HG02678 (cell line): Measurements from ENCODE around the gene IGFN1.

Source experiments
- ATAC-seq: cut with Tn5 transposase; IDR thresholded peaks from one replicate; pipeline ENCODE4 v1.9.1; 2021; ENCODE audit warnings: mild to moderate bottlenecking, moderate library complexity; ENCODE audit not compliant: unreplicated experiment

IGFN1 gene

DNA sequence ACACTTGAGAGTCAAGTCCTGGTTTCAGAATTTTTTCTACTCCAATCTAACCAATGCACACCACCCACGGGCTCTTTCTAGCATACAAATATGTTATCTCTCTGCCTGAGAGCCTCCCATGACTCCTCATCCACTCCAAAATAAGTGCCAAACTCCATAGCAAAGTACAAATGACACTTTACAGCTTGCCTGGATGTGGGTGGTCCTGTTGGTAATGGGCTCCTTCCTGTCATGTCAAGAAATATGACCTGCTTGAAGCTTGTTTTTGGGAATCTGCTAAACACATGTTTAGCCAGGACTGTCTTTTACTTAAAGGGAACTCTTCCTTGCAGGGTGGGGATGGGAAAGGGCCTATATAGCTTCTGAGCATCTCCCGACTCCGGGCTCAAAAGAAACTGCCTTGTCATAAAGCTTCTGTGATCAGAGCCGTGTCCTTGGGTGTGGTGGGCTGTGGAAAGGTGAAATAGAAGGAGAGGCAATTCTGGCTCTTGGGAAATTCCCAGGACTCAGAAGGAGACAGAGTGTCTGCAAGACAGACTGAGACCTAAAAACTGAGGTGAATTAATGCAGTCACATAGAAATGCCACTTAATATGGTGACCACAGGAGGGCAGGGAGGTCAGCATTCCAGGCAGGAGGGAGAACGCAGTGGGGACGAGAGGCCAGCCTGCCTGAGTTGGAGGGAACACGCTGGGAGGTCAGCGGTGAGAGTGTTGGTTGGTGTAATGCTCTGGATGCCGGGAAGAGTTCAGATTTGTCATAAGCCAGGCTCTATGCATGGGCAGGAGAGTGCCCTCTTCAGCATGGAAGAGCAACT, 6.1 kb upstream of the IGFN1 start:
- ATAC-seq: no peak

GRCh38 chr1:201185123-201185453, 5.5 kb upstream of the IGFN1 start:
- no peak for ATAC-seq

DNA sequence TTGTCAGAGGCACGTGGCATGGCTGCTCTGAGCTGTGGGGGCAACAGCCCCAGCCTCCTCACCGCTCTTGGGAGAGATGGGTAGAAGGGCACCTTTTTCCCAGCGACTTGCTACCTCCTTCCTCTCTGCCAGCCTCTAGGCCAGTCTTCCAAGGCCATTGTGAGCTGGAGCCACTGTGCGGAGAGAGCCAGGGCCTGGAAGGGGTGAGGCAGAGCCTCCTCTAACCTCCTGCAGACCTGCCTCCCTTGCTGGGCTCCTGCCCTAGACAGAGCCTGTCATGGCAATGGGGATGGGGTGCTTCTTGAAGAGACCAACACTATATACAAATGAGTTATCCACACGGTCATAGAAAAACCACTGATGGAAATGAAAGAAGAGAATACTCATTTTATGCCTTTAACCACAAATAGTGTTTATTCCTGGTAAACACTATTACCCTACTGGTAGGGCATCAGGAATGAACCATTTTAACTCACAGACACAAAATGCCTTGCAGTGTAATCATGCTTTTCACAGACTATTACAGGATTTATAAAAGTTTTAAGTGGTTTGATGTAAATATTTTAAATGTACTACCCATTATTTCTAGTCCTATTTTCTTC, 5.0 kb upstream of the IGFN1 start:
- no peak for ATAC-seq

GRCh38 chr1:201186192-201186591, 4.4 kb upstream of the IGFN1 start:
- no peak for ATAC-seq

GRCh38 chr1:201189085-201189484, 1.5 kb upstream of the IGFN1 start:
- ATAC-seq: no peak

- ATAC-seq: no peak
Observed at GRCh38 chr1:201190005-201190404, 619 bp upstream of the IGFN1 start.

GRCh38 chr1:201191653-201192260, 1.1 kb downstream of the IGFN1 start:
- ATAC-seq: no peak

DNA sequence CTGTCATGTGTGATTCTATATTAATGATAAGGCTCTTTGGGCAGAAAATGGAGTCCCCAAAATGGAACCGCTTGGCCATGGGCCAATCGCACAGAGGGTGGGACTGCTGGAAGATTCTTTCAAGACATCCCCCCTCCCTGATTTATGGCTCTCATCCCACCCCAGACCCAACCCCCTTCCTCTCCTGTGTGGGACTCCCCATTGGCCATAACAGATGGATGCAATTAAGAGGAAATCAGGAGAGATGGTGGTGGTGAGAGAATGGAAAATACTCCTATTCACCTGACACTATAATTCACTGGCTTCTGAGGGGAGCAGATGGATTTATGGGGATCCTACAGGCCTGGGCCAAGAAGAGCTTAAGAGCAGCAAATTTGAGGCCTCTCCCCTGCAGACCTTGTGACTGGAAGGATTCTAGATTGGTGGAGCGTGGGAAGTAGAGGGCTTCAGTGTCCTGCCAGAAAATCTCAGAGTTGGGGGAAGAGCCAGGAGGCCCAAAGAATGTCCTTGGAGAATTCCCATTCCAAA, 1.7 kb downstream of the IGFN1 start:
- ATAC-seq: no peak

- ATAC-seq: no peak
Observed at GRCh38 chr1:201194046-201194445, 3.4 kb downstream of the IGFN1 start.

DNA sequence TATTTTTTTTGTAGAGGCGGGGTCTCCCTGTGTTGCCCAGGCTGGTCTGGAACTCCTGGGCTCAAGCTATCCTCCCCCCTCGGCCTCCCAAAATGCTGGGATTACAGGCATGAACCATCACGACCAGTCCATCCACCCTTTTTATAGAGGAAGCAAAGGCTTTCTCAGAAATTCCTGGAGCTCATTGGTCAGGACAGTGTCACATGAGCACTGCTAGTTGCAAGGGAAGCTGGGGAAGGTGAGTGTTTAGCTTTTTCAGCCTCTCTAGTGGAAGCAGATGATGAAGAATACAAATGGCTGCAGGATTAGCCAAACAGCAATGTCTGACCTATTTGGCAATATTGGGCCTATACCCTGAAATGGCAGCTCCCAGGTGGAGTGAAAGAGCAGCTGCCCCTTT, 8.0 kb downstream of the IGFN1 start:
- ATAC-seq: no peak

DNA sequence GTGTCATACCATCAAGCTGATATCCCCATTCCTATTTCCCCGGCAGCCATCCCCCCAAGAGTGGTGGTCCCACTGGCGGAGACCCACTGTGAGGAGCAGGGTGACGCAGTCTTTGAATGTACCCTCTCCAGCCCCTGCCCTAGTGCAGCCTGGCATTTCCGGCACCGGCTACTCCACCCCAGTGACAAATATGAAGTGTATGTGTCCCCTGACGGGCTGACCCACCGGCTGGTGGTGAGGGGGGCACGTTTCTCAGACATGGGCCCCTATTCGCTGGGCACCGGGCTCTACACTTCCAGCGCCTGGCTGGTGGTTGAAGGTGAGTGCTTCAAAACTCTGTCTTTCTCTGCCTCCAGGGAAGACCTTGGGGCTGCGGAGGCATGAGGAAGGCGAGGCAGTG, 14.4 kb downstream of the IGFN1 start:
- no peak for ATAC-seq

GRCh38 chr1:201206176-201206575, 15.6 kb downstream of the IGFN1 start:
- no peak for ATAC-seq

DNA sequence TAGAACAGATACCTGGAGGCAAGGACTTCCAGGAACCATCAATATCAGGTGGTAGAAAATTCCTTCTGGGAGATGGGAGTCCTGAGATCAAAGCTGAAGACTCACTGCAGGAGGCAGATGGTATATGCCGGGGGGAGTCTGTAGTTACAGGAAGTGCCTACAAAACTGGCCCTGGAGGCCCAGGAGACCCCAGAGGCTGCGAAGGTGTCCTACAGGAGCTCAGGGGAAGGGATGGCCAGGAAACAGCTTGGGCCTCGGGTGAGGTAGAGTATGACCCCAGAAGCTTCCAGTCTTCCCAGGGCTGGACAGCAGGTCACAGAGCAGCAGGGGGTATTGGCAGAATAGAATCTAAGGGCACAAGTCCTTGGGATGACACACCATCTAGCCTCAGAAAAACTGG, 16.4 kb downstream of the IGFN1 start:
- ATAC-seq: no peak

DNA sequence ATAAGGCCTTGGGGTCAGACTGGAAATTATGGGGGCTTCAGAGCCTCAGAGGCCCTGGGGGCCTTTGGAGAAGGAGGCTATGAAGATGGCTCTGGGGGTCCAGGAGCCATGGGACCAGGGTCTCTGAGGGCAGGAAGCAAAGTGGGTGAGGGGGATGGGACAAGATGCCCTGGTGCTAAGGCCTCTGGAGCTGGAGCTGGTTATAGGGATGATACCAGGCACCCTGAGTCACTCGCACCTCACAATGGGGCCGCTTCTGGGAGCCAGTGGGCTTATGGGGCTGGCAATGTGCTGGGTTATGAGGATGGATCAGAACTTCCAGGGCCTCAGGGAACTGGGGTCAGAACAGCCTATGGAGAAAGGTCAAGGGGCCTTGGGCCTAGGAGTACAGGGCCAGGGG, 17.6 kb downstream of the IGFN1 start:
- no peak for ATAC-seq

- no peak for ATAC-seq
Observed at GRCh38 chr1:201212056-201212455, 21.4 kb downstream of the IGFN1 start.

- ATAC-seq: no peak
Observed at GRCh38 chr1:201212461-201213055, 21.9 kb downstream of the IGFN1 start.

DNA sequence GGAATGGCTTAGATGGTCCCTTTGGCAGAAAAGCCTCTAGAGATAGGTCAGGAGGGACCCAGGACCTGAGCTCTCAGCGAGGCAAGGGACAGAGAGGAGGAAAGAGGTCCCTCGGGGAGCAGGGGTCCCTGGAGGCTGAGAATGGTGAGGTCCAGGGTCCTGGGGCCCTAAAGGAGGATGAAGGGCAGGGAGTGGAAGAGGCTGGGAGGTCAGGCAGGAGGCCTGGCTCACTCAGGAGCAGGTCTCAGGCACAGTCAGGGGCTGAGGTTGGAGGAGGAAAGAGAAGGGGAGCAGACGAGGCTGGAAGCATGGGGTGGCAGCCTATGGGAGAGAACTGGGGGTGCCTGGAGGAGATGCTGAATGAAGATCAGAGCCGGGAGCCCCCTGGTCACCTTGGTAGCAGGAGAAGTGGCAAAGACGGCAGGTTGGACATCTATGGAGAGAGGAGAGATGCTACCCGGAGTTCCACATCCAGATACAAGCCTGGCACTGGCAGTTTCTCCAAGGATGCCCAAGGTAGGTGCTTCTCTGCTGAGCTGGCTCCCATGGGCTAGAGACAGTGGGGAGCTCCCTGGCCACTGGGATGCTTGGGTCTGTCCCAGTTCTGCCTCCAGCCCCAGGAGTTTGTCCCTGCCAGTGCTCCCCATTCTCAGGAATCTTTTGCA, 22.6 kb downstream of the IGFN1 start:
- no peak for ATAC-seq

DNA sequence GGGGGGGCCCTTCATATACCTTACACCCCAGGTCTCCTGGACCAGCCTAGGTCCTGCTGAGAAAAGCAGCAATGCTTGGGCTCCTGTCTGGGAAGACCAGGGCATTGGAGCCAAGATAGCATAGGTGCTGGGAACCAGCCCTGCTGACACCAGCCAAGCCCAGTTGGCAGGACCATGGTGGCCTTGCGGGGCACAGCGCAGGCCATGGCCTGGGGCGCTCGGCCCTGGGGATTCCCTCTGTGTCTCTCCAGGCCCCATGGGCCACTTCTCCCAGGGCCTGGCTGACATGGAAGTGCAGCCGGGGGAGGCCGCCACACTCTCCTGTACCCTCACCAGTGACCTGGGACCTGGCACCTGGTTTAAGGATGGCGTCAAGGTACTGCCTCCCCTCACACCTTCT, 23.3 kb downstream of the IGFN1 start:
- no peak for ATAC-seq

- ATAC-seq: no peak
Observed at GRCh38 chr1:201214461-201214860, 23.8 kb downstream of the IGFN1 start.

DNA sequence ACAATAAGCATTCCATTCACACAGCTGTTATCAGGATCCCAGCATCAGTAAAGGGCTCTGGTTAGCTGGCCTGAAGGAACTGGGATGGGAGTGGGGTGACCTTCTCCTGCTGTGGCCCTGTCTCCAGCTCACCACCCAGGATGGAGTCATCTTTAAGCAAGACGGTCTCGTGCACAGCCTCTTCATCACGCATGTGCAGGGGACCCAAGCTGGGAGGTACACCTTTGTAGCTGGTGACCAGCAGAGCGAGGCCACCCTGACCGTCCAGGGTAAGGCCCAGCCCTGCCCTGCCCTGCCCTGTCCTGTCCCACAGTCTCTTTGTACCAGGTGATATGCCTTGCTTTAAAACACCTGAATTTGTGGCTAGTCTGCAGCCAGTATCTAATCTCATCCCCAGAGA, 24.3 kb downstream of the IGFN1 start:
- no peak for ATAC-seq
